ENCODE measurements around the gene EVX2. TPM values are rescaled to one million over a fixed set of nuclear protein-coding genes. Genes with fewer than 3 reads are reported as not detected.
A peak's percentile ranks its signal among the peaks of the same experiment; 100 is the strongest.

Gene EVX2
- total RNA-seq, 1 experiment from 2014 or later = not detected

DNA sequence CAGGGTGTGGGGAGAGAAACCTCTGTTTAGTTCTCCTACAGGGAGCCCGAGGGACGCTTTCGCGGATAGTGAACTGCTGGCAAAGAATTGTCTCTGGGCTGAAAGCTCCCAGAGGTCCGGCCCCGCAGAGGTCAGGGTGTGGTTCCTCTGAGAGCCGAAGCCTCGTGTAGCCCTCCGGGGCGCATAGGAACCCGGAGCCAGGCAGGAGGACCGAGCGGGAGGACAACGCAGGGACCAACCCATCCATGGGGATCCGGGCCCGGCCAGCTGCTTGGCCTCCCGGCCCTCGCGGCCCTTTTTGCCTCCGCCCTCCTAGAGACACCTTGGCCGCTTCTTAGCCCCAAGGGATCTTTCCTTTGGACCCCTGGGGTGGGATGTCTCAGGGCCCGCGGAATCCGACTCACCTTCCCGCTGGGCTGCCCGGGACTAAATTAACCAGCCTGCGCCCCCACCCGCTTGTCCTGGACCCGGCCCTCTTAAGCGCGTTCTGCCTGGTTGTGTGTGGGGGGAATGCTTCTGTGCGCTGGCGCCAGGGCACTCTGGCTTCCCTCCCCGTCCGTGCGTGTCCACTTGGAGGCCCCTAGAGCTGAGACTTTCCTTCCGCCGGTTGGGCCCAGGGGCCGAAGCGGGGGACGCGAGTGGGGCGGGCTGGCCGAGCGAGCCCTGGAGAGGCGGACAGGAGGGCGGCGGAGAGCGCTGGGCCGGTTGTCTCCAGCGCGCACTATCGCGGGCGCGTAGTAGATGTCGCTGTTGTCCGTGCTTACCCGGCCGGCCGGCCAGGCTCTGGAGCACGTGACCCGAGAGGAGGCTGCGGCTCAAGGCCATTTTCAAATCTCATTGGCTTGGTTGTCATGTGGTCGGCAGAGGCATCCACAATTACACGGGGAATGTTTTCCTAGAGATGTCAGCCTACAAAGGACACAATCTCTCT lies 32.4 kb upstream of the EVX2 start, which contains the start of gene HOXD10:
HOXD10 (plus strand) TSS at position 896 of the 931 bp plus-strand sequence. CDS start 56 bp downstream, outside the sequence.
- peaks cover 100% of the 10 kb centered on the region for H3K27me3 ChIP-seq (ENCODE audit: control insufficient read depth, insufficient read depth, low read length)
- DNase-seq = peak; percentile 93
- no peaks in the 10 kb centered on the region for H3K36me3 ChIP-seq (replicated peaks; ENCODE audit: control insufficient read depth, insufficient read depth, low read length)
- H3K4me3 ChIP-seq (ENCODE audit: insufficient read depth, low read depth, low read length) = peak within 1 kb of the TSS; percentile 7; the same call in 1 of the 2 replicates

DNA sequence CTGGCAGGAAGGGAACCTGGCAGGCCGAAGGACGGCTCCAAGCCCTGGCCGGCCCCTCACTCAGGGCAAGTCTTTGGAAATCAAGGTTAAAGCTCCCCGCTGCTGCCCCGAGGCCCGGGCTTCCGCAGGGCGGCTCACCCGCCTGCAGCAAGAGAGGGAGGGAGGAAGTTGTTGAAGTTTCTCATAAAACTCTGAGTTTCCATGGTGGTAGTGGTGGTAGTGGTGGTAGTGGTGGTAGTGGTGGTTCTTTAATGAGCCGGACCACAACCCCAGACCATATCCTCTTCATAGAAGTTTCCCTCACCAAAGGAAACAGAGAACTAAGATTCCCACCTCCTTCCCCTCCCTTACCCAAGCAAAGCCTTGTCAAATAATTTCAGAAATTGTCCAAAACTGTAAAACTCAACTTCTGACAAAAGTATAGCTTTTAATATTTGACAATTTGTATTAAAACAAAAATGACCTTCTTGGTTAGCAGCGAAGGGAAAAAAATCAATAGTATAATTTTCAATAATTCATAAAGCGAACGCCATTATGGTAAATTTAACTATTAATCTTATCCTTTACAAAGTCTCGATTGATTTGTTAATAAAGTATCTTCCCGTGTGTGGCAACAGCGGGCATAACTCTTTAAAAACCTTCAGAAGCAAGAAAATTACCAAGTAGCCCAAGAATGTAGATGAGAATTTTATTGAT lies 31.3 kb upstream of the EVX2 start:
- Histone ChIP-seq H3K27me3 (ENCODE audit: control insufficient read depth, insufficient read depth, low read length) (peaks cover 100% of the 10 kb centered on the region), H3K36me3 (replicated peaks; ENCODE audit: control insufficient read depth, insufficient read depth, low read length) (no peaks in the 10 kb centered on the region), H3K4me3 (ENCODE audit: insufficient read depth, low read depth, low read length) (no peak overlapping the region)
- peak; percentile 72 for DNase-seq

DNA sequence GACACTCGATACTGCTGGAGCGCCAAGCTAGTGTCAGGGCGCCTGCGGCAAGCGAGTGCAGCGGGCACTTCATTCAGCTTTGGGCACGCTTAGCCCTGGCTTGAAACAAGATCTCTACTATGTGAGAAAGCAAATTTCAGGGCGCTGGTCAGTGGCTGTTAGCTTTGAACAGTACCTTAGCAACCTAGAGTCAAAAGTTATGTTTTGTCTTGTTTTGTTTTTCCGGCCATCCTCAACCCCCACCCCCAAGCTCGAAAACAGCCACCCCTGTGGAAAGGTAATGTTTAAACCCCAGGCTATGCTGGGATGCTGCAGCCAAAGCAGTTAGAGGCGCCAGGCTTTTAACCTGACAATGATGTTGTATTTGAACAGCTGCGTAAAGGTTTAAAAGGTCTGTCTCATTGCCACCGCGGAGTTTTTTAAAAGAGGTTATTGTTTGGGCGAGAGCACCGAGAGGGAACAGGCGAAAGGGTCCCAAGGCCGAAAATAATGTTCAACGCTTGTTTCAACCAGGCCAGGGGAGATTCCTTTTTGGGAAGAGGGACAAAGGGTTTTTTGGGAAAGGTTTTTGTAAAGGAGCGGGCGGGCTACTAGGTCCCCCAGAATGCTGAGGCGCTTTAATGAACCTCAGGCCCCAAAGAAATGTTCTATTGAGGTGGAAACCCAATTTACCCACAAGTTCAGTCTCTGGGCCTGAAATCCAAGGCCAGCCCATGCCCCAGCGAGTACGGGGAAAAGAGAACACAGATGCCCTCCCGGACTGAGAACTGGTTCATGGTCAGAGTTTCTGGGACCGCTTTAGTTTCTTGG lies 30.6 kb upstream of the EVX2 start:
- Histone ChIP-seq H3K4me3 (ENCODE audit: insufficient read depth, low read depth, low read length) (no peak overlapping the region), H3K36me3 (replicated peaks; ENCODE audit: control insufficient read depth, insufficient read depth, low read length) (no peaks in the 10 kb centered on the region), H3K27me3 (ENCODE audit: control insufficient read depth, insufficient read depth, low read length) (peaks cover 100% of the 10 kb centered on the region)
- DNase-seq = no peak

DNA sequence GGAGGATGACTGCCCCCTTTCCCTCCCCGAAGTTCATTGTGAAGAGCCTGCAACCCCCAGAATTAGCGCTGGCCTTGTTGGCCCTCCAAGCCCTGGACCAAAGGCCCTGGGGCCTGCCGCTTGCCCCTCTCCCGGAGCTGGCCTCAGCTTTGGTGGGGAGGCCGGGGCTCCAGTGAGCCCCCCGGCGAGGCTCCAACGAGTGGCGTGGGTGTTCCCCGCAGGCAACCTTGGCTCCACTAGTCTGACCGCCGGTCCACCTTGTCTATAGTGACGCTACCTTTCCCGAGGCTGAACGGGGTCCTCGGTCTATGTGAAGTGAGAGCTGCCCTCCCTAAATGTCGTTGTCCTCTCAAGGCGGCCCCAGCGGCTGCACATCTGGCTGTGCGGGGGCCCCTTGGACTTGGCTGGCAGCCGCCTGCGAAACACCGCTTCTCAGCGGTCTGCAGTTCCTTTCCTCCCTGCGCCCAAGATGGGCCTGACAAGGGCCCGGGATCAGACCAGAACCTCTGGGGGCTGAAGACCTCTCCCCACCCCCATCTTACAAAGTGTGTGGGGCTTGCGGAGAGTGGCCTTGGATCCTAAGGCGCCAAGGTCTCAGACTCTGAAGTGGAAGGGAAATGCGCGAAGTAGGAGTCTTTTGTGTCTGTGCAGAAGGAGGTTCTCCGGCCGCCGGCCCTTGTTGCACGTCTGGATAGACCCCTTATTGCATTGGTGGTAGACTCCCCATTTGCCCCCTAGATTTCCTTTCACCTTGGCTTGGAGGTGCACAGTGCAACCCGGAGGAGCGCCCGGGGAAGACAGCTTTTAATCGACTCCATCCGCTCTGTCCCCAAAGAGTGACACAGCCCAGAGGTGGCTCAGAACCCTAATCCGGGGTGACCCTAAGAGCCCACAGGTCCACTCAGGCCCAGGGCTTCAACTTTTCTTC lies 28.9 kb upstream of the EVX2 start:
- Histone ChIP-seq H3K27me3 (ENCODE audit: control insufficient read depth, insufficient read depth, low read length) (peaks cover 100% of the 10 kb centered on the region), H3K4me3 (ENCODE audit: insufficient read depth, low read depth, low read length) (no peak overlapping the region), H3K36me3 (replicated peaks; ENCODE audit: control insufficient read depth, insufficient read depth, low read length) (no peaks in the 10 kb centered on the region)
- DNase-seq = peak; percentile 64

DNA sequence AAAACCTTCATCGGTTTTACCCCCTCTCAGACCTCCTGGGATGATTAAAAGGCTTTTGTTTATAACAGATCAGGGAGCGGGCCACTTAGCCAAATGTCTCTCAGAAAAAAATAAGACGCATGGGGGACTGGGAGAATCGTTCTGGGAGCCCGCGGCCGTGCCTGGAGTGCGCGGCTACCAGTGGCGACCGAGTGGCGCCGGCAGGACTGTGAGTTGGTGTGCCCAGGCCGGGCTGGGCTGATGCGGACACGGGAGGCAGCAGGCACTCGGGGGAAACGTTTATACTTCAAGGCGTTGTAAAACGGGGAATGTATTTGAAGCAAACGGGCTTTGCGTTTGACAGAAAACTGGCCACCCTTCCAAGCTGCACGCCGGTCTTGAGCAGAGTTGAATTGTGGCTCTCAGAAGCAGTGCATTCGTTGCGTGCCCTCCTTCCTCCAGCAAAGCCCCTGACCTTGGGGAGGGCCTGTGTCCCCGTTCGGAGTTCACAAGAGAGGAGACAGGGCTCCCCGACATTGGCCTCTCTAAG lies 28.1 kb upstream of the EVX2 start:
- no peak overlapping the region for H3K4me3 ChIP-seq (ENCODE audit: insufficient read depth, low read depth, low read length)
- peak; percentile 64 for DNase-seq
- no peaks in the 10 kb centered on the region for H3K36me3 ChIP-seq (replicated peaks; ENCODE audit: control insufficient read depth, insufficient read depth, low read length)
- H3K27me3 ChIP-seq (ENCODE audit: control insufficient read depth, insufficient read depth, low read length) = peaks cover 99% of the 10 kb centered on the region

DNA sequence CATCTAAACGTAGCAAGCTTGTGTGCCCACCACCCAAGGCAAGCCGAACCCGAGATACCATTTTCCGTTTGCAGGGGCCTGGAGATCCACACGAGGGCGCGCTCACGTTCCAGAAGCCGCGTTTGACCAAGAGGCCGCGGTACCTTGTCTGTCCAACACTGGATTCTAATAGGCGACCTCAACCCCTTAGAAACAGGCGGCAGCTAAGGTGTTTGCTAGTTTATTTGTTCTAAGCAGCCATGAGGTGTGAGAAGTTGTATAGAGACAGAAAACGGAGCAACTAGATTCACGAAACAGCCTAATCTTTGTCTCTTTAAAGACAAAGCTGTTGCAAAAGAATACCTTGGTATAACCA lies 27.5 kb upstream of the EVX2 start:
- peaks cover 98% of the 10 kb centered on the region for H3K27me3 ChIP-seq (ENCODE audit: control insufficient read depth, insufficient read depth, low read length)
- H3K36me3 ChIP-seq (replicated peaks; ENCODE audit: control insufficient read depth, insufficient read depth, low read length) = no peaks in the 10 kb centered on the region
- no peak overlapping the region for H3K4me3 ChIP-seq (ENCODE audit: insufficient read depth, low read depth, low read length)
- DNase-seq = peak; percentile 90

DNA sequence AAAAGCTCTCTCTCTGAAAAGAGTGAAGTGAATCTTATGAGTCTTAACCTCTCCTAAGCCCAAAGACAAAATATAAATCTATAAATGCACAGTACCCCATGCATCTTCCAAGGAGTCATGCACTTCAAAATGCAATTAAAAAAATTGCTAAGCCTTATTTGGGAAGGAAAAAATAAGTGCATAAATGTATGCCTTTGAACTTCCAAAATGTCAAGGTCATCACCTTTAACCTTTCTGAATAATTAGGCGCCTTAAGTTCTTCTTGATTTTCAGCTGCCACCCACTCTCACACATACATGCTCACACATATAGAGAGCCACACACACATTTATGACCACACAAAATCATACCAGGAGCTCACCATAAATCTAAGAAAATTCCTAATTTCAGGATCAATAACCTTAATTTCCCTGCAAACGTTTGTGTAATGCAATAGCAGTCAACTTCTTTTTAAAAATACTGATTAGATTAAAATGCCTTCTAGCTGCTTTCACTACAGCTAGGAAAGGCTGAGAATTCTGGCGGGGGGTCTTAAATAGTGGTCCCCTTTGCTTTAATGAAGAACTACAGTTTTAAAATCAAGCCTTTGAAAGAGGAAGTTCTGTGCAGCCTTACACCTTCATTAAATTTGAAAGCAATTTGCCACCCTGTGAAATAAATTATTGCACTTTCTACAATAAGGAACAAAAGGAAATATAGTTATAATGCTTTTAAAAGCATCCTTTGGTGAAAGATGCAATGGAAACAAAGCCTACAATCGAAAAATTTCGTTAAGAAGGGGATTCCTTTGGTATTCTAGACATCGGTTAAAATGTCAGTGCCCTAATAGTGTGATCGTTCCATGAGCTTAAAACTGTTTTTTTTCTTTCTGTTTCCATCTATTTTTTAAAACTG lies 26.9 kb upstream of the EVX2 start:
- Histone ChIP-seq H3K36me3 (replicated peaks; ENCODE audit: control insufficient read depth, insufficient read depth, low read length) (no peaks in the 10 kb centered on the region), H3K4me3 (ENCODE audit: insufficient read depth, low read depth, low read length) (no peak overlapping the region), H3K27me3 (ENCODE audit: control insufficient read depth, insufficient read depth, low read length) (peaks cover 98% of the 10 kb centered on the region)
- no peak for DNase-seq

DNA sequence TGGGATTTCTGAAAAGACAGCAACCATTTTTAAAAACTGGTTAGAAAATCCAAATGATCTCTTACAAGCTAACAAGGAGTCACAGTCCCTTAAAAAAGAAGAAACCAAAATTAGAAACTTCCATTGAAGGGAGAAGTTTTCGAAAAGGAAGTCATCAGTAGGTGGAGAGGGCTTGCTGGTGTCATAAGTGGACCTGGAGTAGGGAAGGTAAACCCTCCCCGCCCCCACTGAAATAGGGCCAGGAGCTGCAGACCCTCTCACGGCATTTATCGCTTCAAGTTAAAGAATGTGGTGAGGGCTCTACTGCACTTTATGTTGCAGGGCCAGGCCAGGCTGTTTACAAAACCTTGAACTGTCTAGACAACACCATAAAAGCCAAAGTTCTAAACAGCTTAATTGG lies 26.2 kb upstream of the EVX2 start:
- peaks cover 98% of the 10 kb centered on the region for H3K27me3 ChIP-seq (ENCODE audit: control insufficient read depth, insufficient read depth, low read length)
- DNase-seq = no peak
- no peak overlapping the region for H3K4me3 ChIP-seq (ENCODE audit: insufficient read depth, low read depth, low read length)

DNA sequence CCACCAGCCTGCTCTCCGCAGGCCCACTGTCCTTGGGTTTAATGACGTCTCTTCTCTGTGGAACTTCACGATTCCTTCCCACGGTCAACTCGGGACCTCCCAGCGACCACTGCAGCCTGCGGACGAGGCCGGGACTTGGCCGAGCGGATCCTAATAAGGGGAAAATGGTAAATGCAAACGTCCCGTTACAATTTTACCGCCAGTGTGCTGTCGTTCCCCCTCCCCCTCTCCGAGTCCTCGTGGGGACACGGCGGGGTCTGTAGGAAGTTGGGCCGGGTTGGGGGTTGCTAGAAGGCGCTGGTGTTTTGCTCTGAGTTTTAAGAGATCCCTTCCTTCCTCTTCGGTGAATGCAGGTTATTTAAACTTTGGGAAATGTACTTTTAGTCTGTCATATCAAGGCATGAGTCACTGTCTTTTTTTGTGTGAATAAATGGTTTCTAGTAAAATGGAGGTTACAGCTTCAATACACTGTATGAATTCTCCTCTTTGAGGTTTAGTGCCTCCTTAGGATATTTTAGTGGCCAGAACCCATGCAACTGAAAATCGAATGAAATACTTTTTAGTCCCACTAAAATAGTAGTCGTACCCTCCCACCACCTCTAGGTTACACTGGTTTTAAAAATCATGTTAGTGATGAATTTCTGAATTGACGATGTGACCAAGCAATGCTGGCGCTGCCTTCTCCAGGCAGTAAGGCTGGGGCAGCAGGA lies 25.6 kb upstream of the EVX2 start:
- no peak overlapping the region for H3K4me3 ChIP-seq (ENCODE audit: insufficient read depth, low read depth, low read length)

More for the DNA sequence above, 26.2 kb upstream of the EVX2 start:
- H3K36me3 ChIP-seq (replicated peaks; ENCODE audit: control insufficient read depth, insufficient read depth, low read length) = no peaks in the 10 kb centered on the region

DNA sequence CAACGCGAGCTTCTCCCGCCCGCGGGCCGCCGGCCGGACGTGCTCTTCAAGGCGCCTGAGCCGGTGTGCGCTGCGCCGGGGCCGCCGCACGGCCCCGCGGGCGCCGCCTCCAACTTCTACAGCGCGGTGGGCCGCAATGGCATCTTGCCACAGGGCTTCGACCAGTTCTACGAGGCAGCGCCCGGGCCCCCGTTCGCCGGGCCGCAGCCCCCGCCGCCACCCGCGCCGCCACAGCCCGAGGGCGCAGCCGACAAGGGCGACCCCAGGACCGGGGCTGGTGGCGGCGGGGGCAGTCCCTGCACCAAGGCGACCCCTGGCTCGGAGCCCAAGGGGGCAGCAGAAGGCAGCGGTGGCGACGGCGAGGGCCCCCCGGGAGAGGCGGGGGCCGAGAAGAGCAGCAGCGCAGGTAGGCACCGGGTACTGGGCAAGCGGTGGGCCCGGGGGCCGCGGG lies 24.0 kb upstream of the EVX2 start:
- Histone ChIP-seq H3K36me3 (replicated peaks; ENCODE audit: control insufficient read depth, insufficient read depth, low read length) (no peaks in the 10 kb centered on the region), H3K4me3 (ENCODE audit: insufficient read depth, low read depth, low read length) (no peak overlapping the region)
- DNase-seq = peak; percentile 76

More for the DNA sequence above, 25.6 kb upstream of the EVX2 start:
- peak; percentile 38 for DNase-seq
- Histone ChIP-seq H3K36me3 (replicated peaks; ENCODE audit: control insufficient read depth, insufficient read depth, low read length) (no peaks in the 10 kb centered on the region), H3K27me3 (ENCODE audit: control insufficient read depth, insufficient read depth, low read length) (peaks cover 98% of the 10 kb centered on the region)

DNA sequence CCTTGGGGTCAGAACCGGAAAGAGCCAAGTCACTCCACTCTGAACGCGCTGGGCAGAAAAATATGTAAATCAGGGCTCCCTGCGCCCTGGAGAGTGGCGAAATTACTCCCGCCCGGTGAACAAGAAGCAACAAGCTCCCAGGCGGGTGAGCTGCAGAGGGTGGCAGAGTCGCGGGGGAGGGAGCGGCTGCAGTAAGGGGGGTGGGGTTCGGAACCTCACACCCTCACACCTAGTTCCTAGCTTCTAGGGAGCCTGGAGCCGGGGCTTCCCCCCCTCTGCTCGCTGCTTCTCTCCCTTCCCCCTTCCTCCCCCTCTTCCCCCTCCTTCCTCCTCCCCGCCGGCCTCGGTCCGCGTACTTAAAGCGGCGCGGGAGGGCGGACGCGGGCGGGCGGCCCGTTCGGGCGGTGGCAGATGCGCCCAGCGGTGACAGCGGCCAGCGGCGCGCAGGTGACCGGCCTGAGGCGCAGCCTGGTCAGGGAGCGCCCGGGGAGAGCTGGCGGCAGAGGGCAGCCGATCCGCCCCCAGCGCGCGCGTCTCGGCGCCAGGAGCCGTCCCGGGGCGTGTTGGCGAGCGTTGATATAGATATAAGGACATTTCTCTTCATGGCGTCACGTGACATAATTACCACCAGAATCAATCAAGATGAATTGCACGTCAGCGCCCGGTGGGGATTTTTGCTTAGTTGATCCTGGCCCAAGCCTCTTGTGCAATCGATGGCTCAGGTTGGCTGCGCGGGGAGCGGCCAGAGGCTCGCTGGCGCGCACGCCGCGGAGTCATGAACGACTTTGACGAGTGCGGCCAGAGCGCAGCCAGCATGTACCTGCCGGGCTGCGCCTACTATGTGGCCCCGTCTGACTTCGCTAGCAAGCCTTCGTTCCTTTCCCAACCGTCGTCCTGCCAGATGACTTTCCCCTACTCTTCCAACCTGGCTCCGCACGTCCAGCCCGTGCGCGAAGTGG lies 23.1 kb upstream of the EVX2 start, which contains the start of gene HOXD11:
HOXD11 (plus strand) TSS at position 700 of the 959 bp plus-strand sequence; CDS start at position 776, 76 bp downstream.
- Histone ChIP-seq H3K27me3 (ENCODE audit: control insufficient read depth, insufficient read depth, low read length) (peaks cover 98% of the 10 kb centered on the region), H3K4me3 (ENCODE audit: insufficient read depth, low read depth, low read length) (peak within 1 kb of the TSS; percentile 3; the same call in 1 of the 2 replicates), H3K36me3 (replicated peaks; ENCODE audit: control insufficient read depth, insufficient read depth, low read length) (no peaks in the 10 kb centered on the region)
- DNase-seq = peak; percentile 88

More for the DNA sequence above, 24.0 kb upstream of the EVX2 start:
- H3K27me3 ChIP-seq (ENCODE audit: control insufficient read depth, insufficient read depth, low read length) = peaks cover 98% of the 10 kb centered on the region

All from H7 (cell line).